LNCAP (cell line): Measurements from ENCODE around the gene VPS39.

Source experiments
- TF ChIP-seq, protein P1 (sequence below): fragments of 450-650 bp; IDR thresholded peaks from 2 replicates; pipeline ENCODE4 v1.5.1; 2017; ENCODE audit warnings: mild to moderate bottlenecking

Gene VPS39

DNA sequence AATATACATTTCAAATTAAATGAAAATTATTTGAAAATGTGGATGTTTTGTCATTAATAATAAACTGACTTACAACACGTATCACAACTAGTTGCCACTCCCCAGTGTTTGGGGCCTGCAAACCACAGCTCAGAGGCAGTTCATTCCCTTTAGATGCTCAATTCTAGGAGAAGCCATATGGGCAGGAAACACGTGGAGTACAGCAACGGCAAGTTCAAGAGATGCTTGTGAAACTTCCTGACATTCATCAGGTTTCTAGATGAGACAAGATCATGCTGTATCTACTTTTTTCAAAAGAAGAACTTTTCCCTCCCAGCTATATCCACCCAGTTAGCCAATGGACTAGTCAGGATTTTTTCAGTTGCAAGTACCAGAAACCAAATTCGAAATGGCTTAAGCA lies 96.2 kb downstream of the VPS39 start:
- TF ChIP-seq, protein P1, sequence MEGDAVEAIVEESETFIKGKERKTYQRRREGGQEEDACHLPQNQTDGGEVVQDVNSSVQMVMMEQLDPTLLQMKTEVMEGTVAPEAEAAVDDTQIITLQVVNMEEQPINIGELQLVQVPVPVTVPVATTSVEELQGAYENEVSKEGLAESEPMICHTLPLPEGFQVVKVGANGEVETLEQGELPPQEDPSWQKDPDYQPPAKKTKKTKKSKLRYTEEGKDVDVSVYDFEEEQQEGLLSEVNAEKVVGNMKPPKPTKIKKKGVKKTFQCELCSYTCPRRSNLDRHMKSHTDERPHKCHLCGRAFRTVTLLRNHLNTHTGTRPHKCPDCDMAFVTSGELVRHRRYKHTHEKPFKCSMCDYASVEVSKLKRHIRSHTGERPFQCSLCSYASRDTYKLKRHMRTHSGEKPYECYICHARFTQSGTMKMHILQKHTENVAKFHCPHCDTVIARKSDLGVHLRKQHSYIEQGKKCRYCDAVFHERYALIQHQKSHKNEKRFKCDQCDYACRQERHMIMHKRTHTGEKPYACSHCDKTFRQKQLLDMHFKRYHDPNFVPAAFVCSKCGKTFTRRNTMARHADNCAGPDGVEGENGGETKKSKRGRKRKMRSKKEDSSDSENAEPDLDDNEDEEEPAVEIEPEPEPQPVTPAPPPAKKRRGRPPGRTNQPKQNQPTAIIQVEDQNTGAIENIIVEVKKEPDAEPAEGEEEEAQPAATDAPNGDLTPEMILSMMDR, result no peak

GRCh38 chr15:42110367-42110766 lies 97.7 kb downstream of the VPS39 start:
- TF ChIP-seq, protein P1, result no peak

DNA sequence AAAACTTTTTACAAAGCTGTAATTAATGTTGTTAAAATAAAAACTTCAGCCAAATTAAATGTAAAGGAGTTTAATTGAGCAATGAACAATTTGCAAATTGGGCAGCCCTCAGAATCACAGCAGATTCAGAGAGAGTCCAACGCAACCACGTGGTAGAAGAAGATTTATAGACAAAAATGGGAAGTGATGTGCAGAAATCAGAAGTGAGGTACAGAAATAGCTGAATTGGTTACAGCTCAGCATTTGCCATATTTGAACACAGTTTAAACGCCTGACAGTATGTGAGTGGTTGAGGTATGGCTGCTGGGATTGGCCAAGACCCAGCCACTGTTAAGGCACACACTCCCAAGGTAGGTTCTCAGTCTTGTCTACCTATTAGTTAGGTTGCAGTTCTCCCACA lies 99.3 kb downstream of the VPS39 start:
- TF ChIP-seq, protein P1, result no peak
